ENCODE measurements around the gene MEF2D.

MEF2D gene

GRCh38 chr1:156534424-156535060 lies 34.0 kb upstream of the MEF2D start:
- no peak for DNase-seq (ENCODE audit: low spot score)
- no peak overlapping the region for H3K27ac ChIP-seq
- TF ChIP-seq, protein P1, sequence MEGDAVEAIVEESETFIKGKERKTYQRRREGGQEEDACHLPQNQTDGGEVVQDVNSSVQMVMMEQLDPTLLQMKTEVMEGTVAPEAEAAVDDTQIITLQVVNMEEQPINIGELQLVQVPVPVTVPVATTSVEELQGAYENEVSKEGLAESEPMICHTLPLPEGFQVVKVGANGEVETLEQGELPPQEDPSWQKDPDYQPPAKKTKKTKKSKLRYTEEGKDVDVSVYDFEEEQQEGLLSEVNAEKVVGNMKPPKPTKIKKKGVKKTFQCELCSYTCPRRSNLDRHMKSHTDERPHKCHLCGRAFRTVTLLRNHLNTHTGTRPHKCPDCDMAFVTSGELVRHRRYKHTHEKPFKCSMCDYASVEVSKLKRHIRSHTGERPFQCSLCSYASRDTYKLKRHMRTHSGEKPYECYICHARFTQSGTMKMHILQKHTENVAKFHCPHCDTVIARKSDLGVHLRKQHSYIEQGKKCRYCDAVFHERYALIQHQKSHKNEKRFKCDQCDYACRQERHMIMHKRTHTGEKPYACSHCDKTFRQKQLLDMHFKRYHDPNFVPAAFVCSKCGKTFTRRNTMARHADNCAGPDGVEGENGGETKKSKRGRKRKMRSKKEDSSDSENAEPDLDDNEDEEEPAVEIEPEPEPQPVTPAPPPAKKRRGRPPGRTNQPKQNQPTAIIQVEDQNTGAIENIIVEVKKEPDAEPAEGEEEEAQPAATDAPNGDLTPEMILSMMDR (IDR thresholded peaks at IDR 0.05) = no peak
- no peak overlapping the region for H3K4me3 ChIP-seq

DNA sequence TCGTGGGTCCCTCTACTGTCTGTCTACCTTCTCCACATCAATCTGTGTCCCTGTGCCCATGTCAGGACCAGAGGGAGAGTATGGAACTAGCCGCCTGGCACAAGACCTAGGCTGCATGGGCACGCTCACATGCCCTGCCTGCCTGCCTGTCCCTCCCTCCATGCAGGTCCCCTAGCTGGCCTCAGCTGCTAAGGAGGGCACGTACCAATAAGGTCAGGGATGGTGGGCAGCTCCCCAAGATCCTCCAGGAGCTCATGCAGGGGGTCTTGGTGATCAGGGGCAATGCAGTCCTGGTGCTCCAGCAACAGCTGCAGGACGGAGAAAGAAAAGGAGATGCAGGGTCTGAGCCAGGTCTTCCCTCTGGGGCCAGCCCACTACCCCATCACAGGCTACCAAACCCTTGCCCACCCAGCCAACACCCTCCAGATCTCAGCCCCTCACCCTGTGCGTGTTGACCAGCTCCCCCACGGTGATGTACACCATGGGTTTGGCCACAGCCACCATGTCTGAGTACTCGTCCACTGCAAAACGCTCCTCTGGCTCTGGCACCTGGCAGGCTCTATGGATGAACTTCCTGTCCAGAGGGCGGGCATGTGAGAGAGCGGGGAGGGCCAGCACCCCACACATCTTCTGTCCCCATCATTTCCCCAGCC lies 33.1 kb upstream of the MEF2D start:
- Histone ChIP-seq H3K4me3 (no peak overlapping the region), H3K27ac (no peak overlapping the region)
- no peak for DNase-seq (ENCODE audit: low spot score)
- TF ChIP-seq, protein P1 (IDR thresholded peaks at IDR 0.05) = no peak

DNA sequence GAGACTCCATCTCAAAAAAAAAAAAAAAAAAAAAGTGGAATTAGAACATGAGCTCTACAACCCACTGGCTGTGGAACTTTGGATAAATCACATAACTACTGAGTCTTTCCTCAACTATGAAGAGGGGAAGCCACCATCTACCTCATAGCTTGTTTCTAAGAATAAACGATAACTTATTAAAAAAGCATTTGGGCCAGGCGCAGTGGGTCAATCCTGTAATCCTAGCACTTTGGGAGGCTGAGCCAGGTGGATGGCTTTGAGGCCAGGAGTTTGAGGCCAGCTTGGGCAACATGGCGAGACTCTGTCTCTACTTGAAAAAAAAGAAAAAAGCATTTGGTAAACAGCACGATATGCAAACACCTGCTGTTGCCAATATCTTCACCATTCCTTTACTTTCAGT lies 31.8 kb upstream of the MEF2D start:
- TF ChIP-seq, protein P1 (IDR thresholded peaks at IDR 0.05) = no peak
- H3K27ac ChIP-seq = no peak overlapping the region

DNA sequence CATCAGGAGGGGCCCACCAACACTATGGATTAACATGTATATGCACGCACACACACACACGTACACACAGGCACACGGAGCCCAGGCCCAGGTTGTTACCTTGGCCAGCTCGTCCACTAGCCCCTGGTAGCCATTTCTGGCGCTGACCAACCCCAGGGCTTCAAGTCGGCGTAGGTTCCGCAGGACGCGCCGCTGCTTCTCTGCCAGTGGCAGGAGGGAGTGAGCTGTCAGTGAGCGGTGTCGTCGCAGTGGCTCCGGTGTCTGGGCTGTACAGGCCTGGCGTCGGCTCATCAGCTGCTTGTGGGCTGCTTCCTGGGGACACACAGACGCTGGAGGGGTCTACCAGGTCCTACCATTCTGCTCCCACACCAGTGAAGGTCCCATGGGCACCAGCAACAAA lies 29.4 kb upstream of the MEF2D start:
- no peak overlapping the region for H3K4me3 ChIP-seq
- DNase-seq (ENCODE audit: low spot score) = no peak
- TF ChIP-seq, protein P1 (IDR thresholded peaks at IDR 0.05) = no peak

More for the DNA sequence above, 31.8 kb upstream of the MEF2D start:
- no peak for DNase-seq (ENCODE audit: low spot score)
- no peak overlapping the region for H3K4me3 ChIP-seq

DNA sequence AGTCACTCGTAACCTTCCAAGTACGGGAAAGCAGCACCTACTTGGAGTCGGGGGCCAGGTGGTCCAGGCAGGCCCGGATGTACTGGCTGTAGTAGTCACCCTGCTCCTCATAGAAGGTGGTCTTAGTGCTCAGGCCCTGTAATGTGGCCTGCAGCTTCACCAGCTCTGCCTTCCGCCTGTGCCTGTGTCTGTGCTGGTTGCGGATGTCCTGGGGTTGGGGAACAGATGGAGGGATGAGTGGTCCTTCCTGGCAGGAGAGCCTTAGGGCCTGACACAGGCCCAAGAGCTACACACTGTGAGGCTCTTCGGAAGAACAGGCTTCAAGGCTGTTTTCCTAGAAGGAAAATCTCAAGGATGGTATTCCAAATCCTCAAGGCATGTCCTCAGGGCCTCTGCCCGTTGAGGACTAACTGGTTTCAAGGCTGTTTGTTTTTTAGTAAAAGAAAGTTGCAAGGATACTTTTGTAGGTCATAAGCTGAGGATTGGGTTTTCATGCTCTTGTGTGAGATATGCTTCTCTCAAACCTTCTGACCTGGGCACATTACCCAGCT lies 28.4 kb upstream of the MEF2D start:
- DNase-seq (ENCODE audit: low spot score) = no peak
- TF ChIP-seq, protein P1 (IDR thresholded peaks at IDR 0.05) = no peak
- Histone ChIP-seq H3K27ac (no peak overlapping the region), H3K4me3 (no peak overlapping the region)

More for the DNA sequence above, 29.4 kb upstream of the MEF2D start:
- no peak overlapping the region for H3K27ac ChIP-seq

DNA sequence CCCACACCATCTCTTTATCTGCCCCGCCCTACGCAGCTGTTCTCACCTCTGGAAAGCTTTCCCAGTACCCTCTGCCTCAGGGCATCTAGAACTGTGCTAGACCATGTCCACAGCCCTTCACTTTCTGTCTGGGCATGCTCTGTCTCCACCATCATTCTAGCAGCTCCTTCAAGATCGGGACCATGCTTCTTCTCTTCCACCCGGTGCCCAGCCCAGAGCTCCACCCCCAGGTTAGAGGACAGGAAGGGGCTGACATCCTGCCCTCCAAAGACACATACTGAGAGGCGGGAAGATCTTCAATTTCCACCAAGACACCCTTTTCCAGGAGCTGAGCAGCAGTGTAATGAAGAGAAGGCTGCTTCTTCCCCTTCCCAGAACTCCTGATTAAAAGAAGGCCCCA lies 27.7 kb upstream of the MEF2D start:
- no peak overlapping the region for H3K27ac ChIP-seq
- no peak for DNase-seq (ENCODE audit: low spot score)
- TF ChIP-seq, protein P1 (IDR thresholded peaks at IDR 0.05) = no peak
- no peak overlapping the region for H3K4me3 ChIP-seq

DNA sequence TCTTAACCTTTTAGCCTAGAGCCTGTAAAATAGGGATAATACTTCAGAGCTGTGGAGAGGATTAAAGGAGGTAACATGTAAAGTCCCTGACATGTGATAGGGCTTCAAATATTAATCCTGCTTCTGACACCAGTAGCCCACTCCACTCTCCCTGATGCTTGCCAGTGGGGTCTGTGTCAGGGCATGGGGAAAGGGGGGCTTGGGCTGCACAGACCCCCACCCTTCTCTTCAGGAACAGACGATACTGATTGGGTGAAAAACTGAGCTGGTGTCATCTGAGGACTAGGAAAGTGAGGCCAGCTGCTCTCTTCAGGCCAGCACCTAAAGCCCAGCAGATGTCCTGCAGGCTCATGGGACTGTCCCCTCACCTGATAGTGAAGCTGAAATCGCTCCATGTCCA lies 27.0 kb upstream of the MEF2D start:
- H3K27ac ChIP-seq = no peak overlapping the region
- no peak for DNase-seq (ENCODE audit: low spot score)
- TF ChIP-seq, protein P1 (IDR thresholded peaks at IDR 0.05) = no peak

More for the DNA sequence above, 27.0 kb upstream of the MEF2D start:
- no peak overlapping the region for H3K4me3 ChIP-seq

Data from coronary artery (tissue), 2 donors.